Endothelial cell of umbilical vein (primary cell): ENCODE results near the gene BRI3BP. TPM values are rescaled to one million over a fixed set of nuclear protein-coding genes. Genes with fewer than 3 reads are reported as not detected.

ENCODE experiments used
- BruUV-seq: library from RNA; stranded (reverse); fragments of 400-500 nt; replicated peaks from 2 replicates; lab custom pipeline; 2021; lab: Mats Ljungman, UMichigan
- CTCF ChIA-PET: fragments of 300-600, 350-600 bp; sonication (Branson Sonifier 250); formaldehyde crosslinking; loops from one replicate; lab custom pipeline; 2021; ENCODE audit warnings: antibody characterized with exemption, inconsistent platforms; lab: Charles Lee
- POLR2A ChIA-PET: fragments of 300-600, 350-600 bp; sonication (Branson Sonifier 250); formaldehyde crosslinking; loops from one replicate; lab custom pipeline; 2021; ENCODE audit warnings: antibody characterized with exemption, inconsistent platforms; lab: Charles Lee
- DNase-seq: peaks from one replicate; pipeline ENCODE4 v3.0.0-alpha.2; 2011; ENCODE audit warnings: low read depth, low spot score
- FAIRE-seq: peaks from 2 replicates; lab custom pipeline; 2011; peaks lifted over from hg19 to GRCh38; lab: Jason Lieb, UNC
- H2AFZ ChIP-seq: 2 replicates; pipeline ENCODE4 v1.6.0; 2012; ENCODE audit warnings: low read depth, low read length, control low read depth, inconsistent platforms
- H3K27ac ChIP-seq: 2 replicates; pipeline ENCODE4 v1.5.1; 2011; ENCODE audit warnings: low read depth, mild to moderate bottlenecking, control low read depth, low read length, moderate library complexity; ENCODE audit not compliant: insufficient read depth
- H3K27me3 ChIP-seq, 2 experiments: 2 replicates each; pipeline versions ENCODE4 v1.6.0 to v1.6.1; 2011; ENCODE audit warnings: low read length in 2 of 2, mixed read lengths in 1 of 2; ENCODE audit not compliant: control insufficient read depth in 2 of 2, insufficient read depth in 2 of 2
- H3K36me3 ChIP-seq, 2 experiments: 2 replicates in 1 of 2; 3 replicates in 1 of 2; pipeline ENCODE4 v1.5.1; 2011; ENCODE audit warnings: low read length in 2 of 2, mild to moderate bottlenecking in 1 of 2, moderate library complexity in 1 of 2; ENCODE audit not compliant: control insufficient read depth in 2 of 2, insufficient read depth in 2 of 2; ENCODE audit errors: extremely low read depth in 1 of 2
- H3K4me1 ChIP-seq: 3 replicates; pipeline ENCODE4 v1.5.1; 2011; ENCODE audit warnings: mild to moderate bottlenecking, low read length; ENCODE audit not compliant: control insufficient read depth, insufficient read depth; ENCODE audit errors: extremely low read depth
- H3K4me2 ChIP-seq: 2 replicates; pipeline ENCODE4 v1.6.1; 2011; ENCODE audit warnings: low read length, control low read depth, mixed read lengths; ENCODE audit not compliant: insufficient read depth
- H3K4me3 ChIP-seq, 3 experiments: fragments of 200-600 bp in 1 of 3; sonication (generic), shearing (Covaris generic) in 1 of 3; replicated peaks in 1 of 3; 2 replicates each; pipeline ENCODE4 v1.5.1; 2011 to 2016; ENCODE audit warnings: control low read depth in 3 of 3, low read length in 3 of 3, mild to moderate bottlenecking in 2 of 3, inconsistent platforms in 1 of 3, low read depth in 1 of 3, moderate library complexity in 1 of 3; ENCODE audit not compliant: insufficient read depth in 1 of 3
- H3K79me2 ChIP-seq: 2 replicates; pipeline ENCODE4 v1.6.0; 2012; ENCODE audit warnings: low read length, inconsistent platforms; ENCODE audit not compliant: control insufficient read depth, insufficient read depth
- H3K9ac ChIP-seq: replicated peaks from 2 replicates; pipeline ENCODE3; 2011; ENCODE audit warnings: low read length, control low read depth; ENCODE audit not compliant: insufficient read depth; ENCODE audit errors: extremely low read depth
- H3K9me1 ChIP-seq: replicated peaks from 3 replicates; pipeline ENCODE4 v1.6.0; 2011; ENCODE audit warnings: mild to moderate bottlenecking, low read length; ENCODE audit not compliant: control insufficient read depth, insufficient read depth; ENCODE audit errors: extremely low read depth
- H3K9me3 ChIP-seq: replicated peaks from 2 replicates; pipeline ENCODE4 v1.5.1; 2012; ENCODE audit warnings: low read length, inconsistent platforms; ENCODE audit not compliant: control insufficient read depth, insufficient read depth
- H4K20me1 ChIP-seq: replicated peaks from 2 replicates; pipeline ENCODE3; 2011; ENCODE audit warnings: mild to moderate bottlenecking, low read length; ENCODE audit not compliant: control insufficient read depth, insufficient read depth; ENCODE audit errors: extremely low read depth
- EZH2 ChIP-seq: IDR thresholded peaks from 2 replicates; pipeline ENCODE4 v1.6.1; 2012; ENCODE audit warnings: borderline replicate concordance, low read depth, mild to moderate bottlenecking, moderate library complexity, low read length, inconsistent platforms; ENCODE audit not compliant: severe bottlenecking
- FOS ChIP-seq: IDR thresholded peaks from 2 replicates; pipeline ENCODE4 v1.6.1; 2011; ENCODE audit warnings: mild to moderate bottlenecking, low read length, moderate library complexity, borderline replicate concordance; ENCODE audit not compliant: insufficient read depth
- GATA2 ChIP-seq: IDR thresholded peaks from 2 replicates; pipeline ENCODE4 v1.7.0; 2011; ENCODE audit warnings: low read depth, mild to moderate bottlenecking, moderate library complexity, mixed read lengths, low read length; ENCODE audit not compliant: insufficient read length, insufficient read depth
- JUN ChIP-seq: IDR thresholded peaks from 2 replicates; pipeline ENCODE4 v1.6.1; 2011; ENCODE audit warnings: borderline replicate concordance, low read depth; ENCODE audit not compliant: insufficient read length, insufficient read depth
- MYC ChIP-seq: IDR thresholded peaks from one replicate; pipeline ENCODE4 v1.6.1; 2011; ENCODE audit warnings: mild to moderate bottlenecking, low read depth, low read length
- POLR2A ChIP-seq: IDR thresholded peaks from 2 replicates; pipeline ENCODE4 v1.6.1; 2012; ENCODE audit warnings: low read depth, mild to moderate bottlenecking, control low read depth, low read length
- POLR2AphosphoS5 ChIP-seq: IDR thresholded peaks from 2 replicates; pipeline ENCODE4 v1.6.1; 2012; ENCODE audit warnings: low read depth, mild to moderate bottlenecking, control low read depth, low read length, moderate library complexity; ENCODE audit not compliant: insufficient read depth
- dilution Hi-C: fragments of 300-500 bp; cut with MboI; formaldehyde crosslinking; loops from one replicate; pipeline ENCODE4 v1.15.0; 2019; ENCODE audit warnings: low sequenced_read_pairs; ENCODE audit not compliant: extremely low pct_ligation_motif_present
- intact Hi-C: fragments of 100-400 bp; cut with micrococcal nuclease; formaldehyde crosslinking; loops from one replicate; pipeline ENCODE4 v1.10.0; 2022
- polyA plus RNA-seq, 4 experiments: library from polyadenylated mRNA; depleted of rRNA in 3 of 4; stranded (reverse) in 3 of 4; unstranded in 1 of 4; fragments of >200 nt; gene quantifications; 2 replicates each; pipeline versions ENCODE4 v1.2.1 to v1.2.3, GENCODE V29; 2011 to 2012; ENCODE audit warnings: missing spikeins in 1 of 4
- total RNA-seq: library from RNA; stranded (reverse); gene quantifications from 2 replicates; pipeline ENCODE4 v1.2.3, GENCODE V29; 2021
- TF ChIP-seq, protein P1 (sequence below): IDR thresholded peaks from 2 replicates; pipeline ENCODE4 v1.6.1; 2011; ENCODE audit not compliant: insufficient read depth, insufficient read length
- TF ChIP-seq, protein P2 (sequence below), 2 donors: IDR thresholded peaks; 1 replicate in 1 of 2; 2 replicates in 1 of 2; pipeline ENCODE4 v1.5.1; 2011; ENCODE audit warnings: low read length in 2 of 2, mild to moderate bottlenecking in 2 of 2, moderate library complexity in 2 of 2, control low read depth in 1 of 2, inconsistent platforms in 1 of 2, low read depth in 1 of 2; ENCODE audit not compliant: insufficient read depth in 1 of 2; ENCODE audit errors: extremely low read depth in 1 of 2

BRI3BP gene
- total and polyA plus RNA-seq, 2 donors (not counting 3 experiments of a cell fraction or from before 2014, with no cell fraction given): 3.4 to 8.2 TPM

DNA sequence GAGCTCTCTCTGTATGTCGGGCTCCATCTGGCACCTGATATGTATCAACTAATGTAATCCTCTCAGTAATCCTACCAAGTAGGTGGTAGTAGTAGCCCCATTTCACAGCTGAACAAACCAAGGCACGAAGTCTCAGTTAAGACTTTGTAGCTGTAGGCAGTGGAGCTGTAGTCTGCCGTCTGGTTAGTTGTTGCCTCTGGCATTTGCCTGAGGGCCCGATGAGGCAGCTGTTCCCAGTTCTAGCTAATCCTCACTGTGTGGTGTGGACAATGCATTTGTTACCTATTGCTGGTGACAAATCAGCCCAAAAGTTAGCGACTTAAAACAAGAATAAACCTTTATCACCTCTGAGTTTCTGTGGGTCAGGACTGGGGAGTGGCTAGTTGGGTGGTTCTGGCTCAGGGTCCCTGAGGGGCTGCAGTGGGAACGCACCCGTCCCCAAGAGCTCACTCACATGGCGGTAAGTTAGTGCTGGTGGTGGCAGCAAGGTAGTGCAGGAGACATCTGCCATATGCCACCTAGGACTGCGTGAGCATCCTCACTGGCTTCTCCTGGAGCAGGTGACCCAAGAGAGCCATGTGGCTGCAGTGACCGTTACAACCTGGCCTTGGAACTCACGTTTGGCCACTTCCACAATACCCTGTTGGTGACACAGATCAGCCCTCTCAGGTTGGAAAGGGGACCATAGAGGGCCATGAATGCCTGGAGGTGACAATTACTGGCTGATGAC lies 77.4 kb downstream of the BRI3BP start:
- Histone ChIP-seq H3K36me3 (peaks cover 0 to 4% of the 10 kb centered on the region in 2 experiments), H3K9me1 (no peaks in the 10 kb centered on the region), H3K27me3 (no peaks in the 10 kb centered on the region), H3K4me3 (no peak overlapping the region), H3K4me1 (peaks cover 5% of the 10 kb centered on the region), H3K9ac (no peak overlapping the region), H3K9me3 (no peaks in the 10 kb centered on the region), H3K27ac (no peak overlapping the region), H3K4me2 (no peak overlapping the region), H4K20me1 (no peaks in the 10 kb centered on the region), H2AFZ (no peak overlapping the region), H3K79me2 (peaks cover 4% of the 10 kb centered on the region)
- no peak for FAIRE-seq
- intact Hi-C loops: no loop called here
- TF ChIP-seq FOS (no peak), EZH2 (no peak), JUN (no peak), GATA2 (no peak), POLR2AphosphoS5 (no peak), POLR2A (no peak), MYC (no peak)
- TF ChIP-seq, protein P1, sequence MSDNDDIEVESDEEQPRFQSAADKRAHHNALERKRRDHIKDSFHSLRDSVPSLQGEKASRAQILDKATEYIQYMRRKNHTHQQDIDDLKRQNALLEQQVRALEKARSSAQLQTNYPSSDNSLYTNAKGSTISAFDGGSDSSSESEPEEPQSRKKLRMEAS: no peak
- TF ChIP-seq, protein P2, sequence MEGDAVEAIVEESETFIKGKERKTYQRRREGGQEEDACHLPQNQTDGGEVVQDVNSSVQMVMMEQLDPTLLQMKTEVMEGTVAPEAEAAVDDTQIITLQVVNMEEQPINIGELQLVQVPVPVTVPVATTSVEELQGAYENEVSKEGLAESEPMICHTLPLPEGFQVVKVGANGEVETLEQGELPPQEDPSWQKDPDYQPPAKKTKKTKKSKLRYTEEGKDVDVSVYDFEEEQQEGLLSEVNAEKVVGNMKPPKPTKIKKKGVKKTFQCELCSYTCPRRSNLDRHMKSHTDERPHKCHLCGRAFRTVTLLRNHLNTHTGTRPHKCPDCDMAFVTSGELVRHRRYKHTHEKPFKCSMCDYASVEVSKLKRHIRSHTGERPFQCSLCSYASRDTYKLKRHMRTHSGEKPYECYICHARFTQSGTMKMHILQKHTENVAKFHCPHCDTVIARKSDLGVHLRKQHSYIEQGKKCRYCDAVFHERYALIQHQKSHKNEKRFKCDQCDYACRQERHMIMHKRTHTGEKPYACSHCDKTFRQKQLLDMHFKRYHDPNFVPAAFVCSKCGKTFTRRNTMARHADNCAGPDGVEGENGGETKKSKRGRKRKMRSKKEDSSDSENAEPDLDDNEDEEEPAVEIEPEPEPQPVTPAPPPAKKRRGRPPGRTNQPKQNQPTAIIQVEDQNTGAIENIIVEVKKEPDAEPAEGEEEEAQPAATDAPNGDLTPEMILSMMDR (IDR thresholded peaks at IDR 0.05; ENCODE audit: extremely low read depth in 1 of 2, insufficient read depth in 1 of 2, low read depth in 1 of 2, low read length in 2 of 2): no peak
- BruUV-seq: no TSS peak
- POLR2A ChIA-PET: interaction anchor here (0.5 kb wide), 1 partner anchor 29 kb away, joined by 3 read pairs; no protein-coding TSS in a partner anchor
- dilution Hi-C loops: no loop called here
- DNase-seq: no peak
- CTCF ChIA-PET: no interaction called here
